ENCODE data around the gene SLC16A12.

SLC16A12 gene

GRCh38 chr10:89404104-89405047 lies 131.0 kb downstream of the SLC16A12 start:
- H3K27ac ChIP-seq (ENCODE audit: low read length), result no peak overlapping the region
- no peaks in the 10 kb centered on the region for H3K9me3 ChIP-seq (ENCODE audit: insufficient read depth, low read length)
- no peak for TF ChIP-seq EZH2phosphoT487 (IDR thresholded peaks at IDR 0.05; ENCODE audit: low read depth)
- TF ChIP-seq, protein P1, sequence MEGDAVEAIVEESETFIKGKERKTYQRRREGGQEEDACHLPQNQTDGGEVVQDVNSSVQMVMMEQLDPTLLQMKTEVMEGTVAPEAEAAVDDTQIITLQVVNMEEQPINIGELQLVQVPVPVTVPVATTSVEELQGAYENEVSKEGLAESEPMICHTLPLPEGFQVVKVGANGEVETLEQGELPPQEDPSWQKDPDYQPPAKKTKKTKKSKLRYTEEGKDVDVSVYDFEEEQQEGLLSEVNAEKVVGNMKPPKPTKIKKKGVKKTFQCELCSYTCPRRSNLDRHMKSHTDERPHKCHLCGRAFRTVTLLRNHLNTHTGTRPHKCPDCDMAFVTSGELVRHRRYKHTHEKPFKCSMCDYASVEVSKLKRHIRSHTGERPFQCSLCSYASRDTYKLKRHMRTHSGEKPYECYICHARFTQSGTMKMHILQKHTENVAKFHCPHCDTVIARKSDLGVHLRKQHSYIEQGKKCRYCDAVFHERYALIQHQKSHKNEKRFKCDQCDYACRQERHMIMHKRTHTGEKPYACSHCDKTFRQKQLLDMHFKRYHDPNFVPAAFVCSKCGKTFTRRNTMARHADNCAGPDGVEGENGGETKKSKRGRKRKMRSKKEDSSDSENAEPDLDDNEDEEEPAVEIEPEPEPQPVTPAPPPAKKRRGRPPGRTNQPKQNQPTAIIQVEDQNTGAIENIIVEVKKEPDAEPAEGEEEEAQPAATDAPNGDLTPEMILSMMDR (IDR thresholded peaks at IDR 0.05; ENCODE audit: low read depth, low read length), result no peak
- no peak overlapping the region for H3K9ac ChIP-seq (ENCODE audit: low read length)
- H2AFZ ChIP-seq (ENCODE audit: low read depth, low read length), result no peak overlapping the region
- no peaks in the 10 kb centered on the region for H3K4me1 ChIP-seq (ENCODE audit: low read length)
- no peaks in the 10 kb centered on the region for H3K36me3 ChIP-seq (replicated peaks; ENCODE audit: low read depth, low read length)
- H3K79me2 ChIP-seq (ENCODE audit: low read length), result no peaks in the 10 kb centered on the region
- no peaks in the 10 kb centered on the region for H3K27me3 ChIP-seq (ENCODE audit: low read depth, low read length)
- H4K20me1 ChIP-seq (ENCODE audit: insufficient read depth, low read length), result no peaks in the 10 kb centered on the region
- H3K4me2 ChIP-seq (ENCODE audit: low read length), result no peak overlapping the region
- H3K4me3 ChIP-seq (ENCODE audit: low read length), result no peak overlapping the region

DNA sequence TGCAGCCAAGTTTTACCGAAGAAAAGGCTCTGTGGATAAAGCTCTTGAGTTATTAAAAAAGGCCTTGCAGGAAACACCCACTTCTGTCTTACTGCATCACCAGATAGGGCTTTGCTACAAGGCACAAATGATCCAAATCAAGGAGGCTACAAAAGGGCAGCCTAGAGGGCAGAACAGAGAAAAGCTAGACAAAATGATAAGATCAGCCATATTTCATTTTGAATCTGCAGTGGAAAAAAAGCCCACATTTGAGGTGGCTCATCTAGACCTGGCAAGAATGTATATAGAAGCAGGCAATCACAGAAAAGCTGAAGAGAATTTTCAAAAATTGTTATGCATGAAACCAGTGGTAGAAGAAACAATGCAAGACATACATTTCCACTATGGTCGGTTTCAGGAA lies 132.4 kb downstream of the SLC16A12 start:
- TF ChIP-seq, protein P1 (IDR thresholded peaks at IDR 0.05; ENCODE audit: low read depth, low read length), result no peak
- no peak for TF ChIP-seq EZH2phosphoT487 (IDR thresholded peaks at IDR 0.05; ENCODE audit: low read depth)
- no peak overlapping the region for H3K9ac ChIP-seq (ENCODE audit: low read length)
- no peak overlapping the region for H3K4me2 ChIP-seq (ENCODE audit: low read length)
- no peak overlapping the region for H3K27ac ChIP-seq (ENCODE audit: low read length)
- no peak overlapping the region for H3K4me3 ChIP-seq (ENCODE audit: low read length)
- H3K4me1 ChIP-seq (ENCODE audit: low read length), result no peaks in the 10 kb centered on the region
- H3K9me3 ChIP-seq (ENCODE audit: insufficient read depth, low read length), result no peaks in the 10 kb centered on the region
- H2AFZ ChIP-seq (ENCODE audit: low read depth, low read length), result no peak overlapping the region
- no peaks in the 10 kb centered on the region for H4K20me1 ChIP-seq (ENCODE audit: insufficient read depth, low read length)
- no peaks in the 10 kb centered on the region for H3K79me2 ChIP-seq (ENCODE audit: low read length)
- H3K27me3 ChIP-seq (ENCODE audit: low read depth, low read length), result no peaks in the 10 kb centered on the region
- no peaks in the 10 kb centered on the region for H3K36me3 ChIP-seq (replicated peaks; ENCODE audit: low read depth, low read length)

DNA sequence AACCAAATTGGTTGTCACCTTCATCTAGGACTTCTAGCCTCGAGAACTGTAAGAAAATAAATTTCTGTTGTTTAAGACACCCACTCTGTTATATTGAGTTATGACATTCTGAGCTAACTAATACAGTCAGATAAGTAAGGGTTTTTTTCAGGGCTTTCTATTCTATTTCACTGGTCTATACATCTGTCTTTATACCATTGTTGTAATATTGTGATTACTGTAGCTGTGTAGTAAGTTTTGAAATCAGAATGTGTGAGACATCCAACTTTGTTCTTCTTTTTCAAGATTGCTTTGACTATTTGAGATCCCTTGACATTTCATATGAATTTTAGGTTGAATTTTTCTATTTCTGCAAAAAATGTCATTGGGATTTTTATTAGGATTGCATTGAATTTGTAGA lies 135.4 kb downstream of the SLC16A12 start:
- Histone ChIP-seq H3K4me3 (ENCODE audit: low read length) (no peak overlapping the region), H3K9me3 (ENCODE audit: insufficient read depth, low read length) (no peaks in the 10 kb centered on the region), H3K4me2 (ENCODE audit: low read length) (no peak overlapping the region), H4K20me1 (ENCODE audit: insufficient read depth, low read length) (no peaks in the 10 kb centered on the region), H3K27me3 (ENCODE audit: low read depth, low read length) (no peaks in the 10 kb centered on the region), H3K4me1 (ENCODE audit: low read length) (no peaks in the 10 kb centered on the region), H3K9ac (ENCODE audit: low read length) (no peak overlapping the region), H2AFZ (ENCODE audit: low read depth, low read length) (no peak overlapping the region), H3K27ac (ENCODE audit: low read length) (no peak overlapping the region), H3K36me3 (replicated peaks; ENCODE audit: low read depth, low read length) (no peaks in the 10 kb centered on the region), H3K79me2 (ENCODE audit: low read length) (no peaks in the 10 kb centered on the region)
- TF ChIP-seq EZH2phosphoT487 (IDR thresholded peaks at IDR 0.05; ENCODE audit: low read depth), result no peak
- TF ChIP-seq, protein P1 (IDR thresholded peaks at IDR 0.05; ENCODE audit: low read depth, low read length), result no peak

GRCh38 chr10:89398003-89398749 lies 137.2 kb downstream of the SLC16A12 start:
- no peaks in the 10 kb centered on the region for H3K27me3 ChIP-seq (ENCODE audit: low read depth, low read length)

More at GRCh38 chr10:89398003-89398749, 137.2 kb downstream of the SLC16A12 start:
- no peak overlapping the region for H3K9ac ChIP-seq (ENCODE audit: low read length)
- no peaks in the 10 kb centered on the region for H3K79me2 ChIP-seq (ENCODE audit: low read length)
- no peaks in the 10 kb centered on the region for H3K9me3 ChIP-seq (ENCODE audit: insufficient read depth, low read length)
- H3K4me1 ChIP-seq (ENCODE audit: low read length), result no peaks in the 10 kb centered on the region
- TF ChIP-seq EZH2phosphoT487 (IDR thresholded peaks at IDR 0.05; ENCODE audit: low read depth), result no peak
- TF ChIP-seq, protein P1 (IDR thresholded peaks at IDR 0.05; ENCODE audit: low read depth, low read length), result no peak
- no peaks in the 10 kb centered on the region for H4K20me1 ChIP-seq (ENCODE audit: insufficient read depth, low read length)
- H3K36me3 ChIP-seq (replicated peaks; ENCODE audit: low read depth, low read length), result no peaks in the 10 kb centered on the region
- H3K4me3 ChIP-seq (ENCODE audit: low read length), result no peak overlapping the region
- no peak overlapping the region for H2AFZ ChIP-seq (ENCODE audit: low read depth, low read length)
- no peak overlapping the region for H3K27ac ChIP-seq (ENCODE audit: low read length)
- H3K4me2 ChIP-seq (ENCODE audit: low read length), result no peak overlapping the region
